ENCODE measurements around the gene EFL1.
"Not testable (repeated sequence)": the region's sequence is repeated elsewhere in the genome, so short reads cannot be mapped to it uniquely, and the experiment has no call there.

Gene EFL1

DNA sequence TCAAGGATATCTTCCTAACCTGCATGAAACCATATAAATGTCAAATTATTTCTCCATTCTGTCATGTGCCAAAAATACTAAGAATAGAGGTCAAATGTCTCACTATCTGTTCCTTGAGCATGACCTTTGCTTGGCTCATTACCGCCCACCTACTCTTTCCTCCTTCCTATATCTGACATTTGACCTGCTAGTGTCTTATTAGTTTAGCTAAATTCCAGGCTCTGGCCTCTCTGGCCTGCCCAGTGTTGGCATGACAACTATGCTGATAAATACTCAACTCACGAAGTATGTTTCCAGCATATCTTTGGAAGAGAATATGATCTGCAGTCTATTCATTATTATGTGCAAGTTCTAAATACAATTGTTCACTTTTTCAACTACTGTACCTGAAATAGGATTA lies 58.0 kb downstream of the EFL1 start:
- in situ Hi-C loops (cut with HindIII; ENCODE audit: low sequenced_read_pairs): not testable (repeated sequence)

DNA sequence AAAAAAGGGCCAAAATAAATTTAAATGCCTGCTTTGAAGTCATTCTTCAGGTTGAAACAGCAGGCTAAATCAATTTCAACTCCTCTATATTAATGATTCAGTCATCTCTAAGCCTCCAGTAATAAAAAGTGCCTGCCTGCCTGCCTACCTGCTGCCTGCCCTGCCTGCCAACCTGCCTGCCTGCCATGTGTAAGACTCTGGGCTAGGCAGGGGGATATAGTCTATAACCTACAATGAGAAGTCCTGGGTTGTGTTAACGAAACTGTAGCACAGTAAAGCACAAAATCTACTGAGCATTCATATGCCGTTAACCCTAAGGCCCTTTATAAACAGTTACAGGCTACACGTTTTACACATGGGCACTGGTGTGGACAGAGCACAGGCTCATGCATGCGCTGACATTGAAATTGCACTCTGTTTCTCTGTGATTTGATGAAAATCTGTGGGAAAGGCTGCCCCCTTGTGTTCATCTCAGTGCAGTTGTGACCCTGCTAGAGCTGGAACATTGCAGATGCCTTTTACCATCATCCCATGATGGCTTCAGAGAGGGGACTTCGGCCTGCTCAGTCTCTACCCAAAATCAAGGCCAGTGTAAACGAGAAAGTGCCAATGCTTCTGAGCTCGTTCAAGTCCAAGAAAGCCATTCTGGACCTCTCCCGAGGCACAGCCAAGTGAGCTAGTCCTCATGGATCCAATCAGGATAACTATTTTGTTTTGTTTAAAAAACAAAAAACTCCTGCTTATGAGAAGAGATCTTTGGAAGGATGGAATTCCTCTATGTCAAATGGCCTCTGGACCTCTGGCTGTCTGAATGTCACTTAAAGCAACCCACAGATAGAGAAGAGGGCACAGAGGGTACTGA lies 64.6 kb downstream of the EFL1 start:
- in situ Hi-C loops (cut with HindIII; ENCODE audit: low sequenced_read_pairs): loop anchor here (25.0 kb wide), 1 partner anchor 711 kb away; no protein-coding TSS in a partner anchor

DNA sequence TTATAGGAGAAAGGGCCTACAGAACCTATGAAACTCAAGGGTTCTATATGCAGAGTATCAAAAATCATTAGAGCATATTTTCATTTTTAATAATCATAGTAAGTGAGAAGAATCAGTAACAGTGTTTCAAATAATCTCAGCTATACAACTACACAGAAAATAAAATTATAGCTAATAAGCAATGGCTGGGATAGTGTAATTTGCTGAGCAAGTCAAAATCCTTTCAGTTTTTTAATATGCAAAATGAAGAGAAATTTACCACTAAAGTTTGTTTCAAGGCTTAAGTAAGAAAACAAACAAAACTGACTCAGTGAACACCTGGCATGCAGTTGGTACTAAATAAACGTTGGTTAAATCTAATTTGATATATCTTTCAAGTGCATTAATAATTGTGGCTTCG lies 66.2 kb downstream of the EFL1 start:
- in situ Hi-C loops (cut with HindIII; ENCODE audit: low sequenced_read_pairs): loop anchor here (25.0 kb wide), 1 partner anchor 709 kb away; no protein-coding TSS in a partner anchor

DNA sequence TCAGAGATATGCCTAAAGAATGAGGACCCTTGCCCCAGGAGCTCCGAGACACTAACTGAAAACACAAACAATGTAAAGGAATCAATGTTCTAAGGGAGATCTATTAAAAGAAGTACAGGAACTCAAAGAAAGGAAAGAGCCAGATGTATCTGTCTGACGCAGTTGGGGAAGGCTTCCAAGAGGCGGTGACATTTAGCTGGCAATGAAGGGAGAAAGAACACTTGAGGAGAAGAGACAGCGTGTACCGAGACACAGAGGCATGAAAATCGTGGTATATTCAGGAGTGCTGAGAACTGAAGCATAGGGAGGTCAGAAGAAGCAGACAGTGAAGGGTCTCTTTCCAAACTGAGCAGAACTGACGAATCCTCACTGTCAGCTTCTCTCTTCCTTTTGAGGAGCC lies 66.7 kb downstream of the EFL1 start:
- in situ Hi-C loops (cut with HindIII; ENCODE audit: low sequenced_read_pairs): loop anchor here (25.0 kb wide), 1 partner anchor 709 kb away; no protein-coding TSS in a partner anchor

DNA sequence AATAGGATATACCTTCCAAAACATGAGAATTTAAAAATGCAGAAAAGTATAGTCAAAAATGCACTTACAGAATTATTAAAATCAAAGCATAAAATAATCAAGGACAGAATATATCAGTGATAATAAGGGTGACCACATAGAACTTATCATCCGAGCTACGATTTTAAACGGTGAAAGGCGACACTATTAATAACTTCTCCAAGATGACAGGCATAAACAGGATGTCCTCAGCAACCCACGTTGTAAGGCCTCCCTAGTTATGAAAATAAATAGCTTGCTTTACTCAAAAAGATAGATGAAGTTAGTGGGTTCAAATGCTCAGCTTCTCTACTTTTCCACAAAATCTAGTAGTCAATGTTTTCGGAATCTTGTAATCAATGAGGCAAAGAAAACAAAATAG lies 68.0 kb downstream of the EFL1 start:
- in situ Hi-C loops (cut with HindIII; ENCODE audit: low sequenced_read_pairs): loop anchor here (25.0 kb wide), 1 partner anchor 707 kb away; no protein-coding TSS in a partner anchor

DNA sequence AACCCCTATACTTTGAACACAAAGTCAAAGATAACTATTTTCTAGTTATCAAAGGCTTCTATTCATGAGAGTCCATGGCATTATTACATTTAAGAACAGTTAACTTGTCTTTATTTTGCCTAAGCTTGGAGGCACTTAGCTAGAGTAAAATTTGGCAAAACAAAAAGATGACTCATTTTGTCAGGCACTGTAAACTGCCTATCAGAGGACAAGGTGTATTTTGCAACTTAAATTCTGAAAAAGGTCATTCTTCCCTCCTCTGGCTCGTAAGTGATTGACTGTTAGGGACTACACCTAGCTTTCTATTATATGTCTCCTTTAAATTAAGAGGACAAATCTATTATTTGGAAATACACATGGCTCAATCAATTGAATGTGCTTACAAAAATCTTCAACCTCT lies 69.1 kb downstream of the EFL1 start:
- in situ Hi-C loops (cut with HindIII; ENCODE audit: low sequenced_read_pairs): loop anchor here (25.0 kb wide), 1 partner anchor 706 kb away; no protein-coding TSS in a partner anchor

DNA sequence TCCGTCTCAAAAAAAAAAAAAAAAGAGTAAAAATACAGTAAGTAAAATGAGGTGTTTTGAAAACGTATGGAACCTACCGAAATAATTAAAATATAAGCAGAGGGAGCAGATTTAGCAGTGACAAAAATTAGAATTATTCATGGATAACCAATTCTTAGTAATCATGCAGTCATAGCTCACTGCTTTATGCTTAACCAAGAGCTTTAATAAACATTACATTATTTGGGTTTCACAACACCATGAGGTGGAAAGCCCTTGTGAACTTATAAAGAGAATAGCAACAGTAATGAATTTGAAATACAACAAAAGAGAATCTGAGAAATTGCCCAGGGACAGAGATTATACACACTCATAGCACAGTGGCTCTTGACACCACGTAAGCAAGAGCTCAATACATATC lies 70.1 kb downstream of the EFL1 start:
- in situ Hi-C loops (cut with HindIII; ENCODE audit: low sequenced_read_pairs): loop anchor here (25.0 kb wide), 1 partner anchor 705 kb away; no protein-coding TSS in a partner anchor

DNA sequence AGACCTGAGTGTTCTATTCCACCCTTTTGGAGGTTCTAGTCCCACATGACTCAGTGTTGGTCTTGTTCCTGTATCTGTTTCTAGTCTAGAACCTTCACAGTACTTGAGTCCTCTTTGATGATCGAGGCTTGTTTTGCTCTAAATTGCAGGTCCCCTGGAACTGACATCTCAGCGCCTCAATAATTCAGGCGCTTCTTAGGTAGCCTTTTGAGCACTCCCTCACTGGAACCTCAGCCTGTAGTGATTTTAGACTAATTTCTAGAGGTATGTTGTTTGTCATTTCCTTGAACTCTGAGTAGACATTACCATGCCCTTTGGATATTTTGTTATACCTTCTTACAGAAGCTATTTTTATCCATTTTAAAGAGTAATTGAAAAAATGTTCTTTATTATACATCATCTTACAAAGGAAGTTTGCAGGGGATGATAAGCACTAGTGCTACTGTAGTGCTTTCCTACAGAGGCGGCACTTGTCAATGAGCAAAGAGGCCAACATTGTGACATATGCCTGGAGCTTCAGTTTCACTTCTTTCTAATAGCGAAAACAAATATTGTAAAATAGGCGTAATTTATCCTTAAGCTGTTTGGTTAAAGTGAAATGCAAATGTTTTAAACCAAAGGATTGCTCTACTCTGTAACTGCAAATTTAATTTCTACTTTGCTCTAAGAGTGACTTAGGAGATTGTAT lies 75.7 kb downstream of the EFL1 start:
- in situ Hi-C loops (cut with HindIII; ENCODE audit: low sequenced_read_pairs): loop anchor here (25.0 kb wide), 1 partner anchor 700 kb away; no protein-coding TSS in a partner anchor

DNA sequence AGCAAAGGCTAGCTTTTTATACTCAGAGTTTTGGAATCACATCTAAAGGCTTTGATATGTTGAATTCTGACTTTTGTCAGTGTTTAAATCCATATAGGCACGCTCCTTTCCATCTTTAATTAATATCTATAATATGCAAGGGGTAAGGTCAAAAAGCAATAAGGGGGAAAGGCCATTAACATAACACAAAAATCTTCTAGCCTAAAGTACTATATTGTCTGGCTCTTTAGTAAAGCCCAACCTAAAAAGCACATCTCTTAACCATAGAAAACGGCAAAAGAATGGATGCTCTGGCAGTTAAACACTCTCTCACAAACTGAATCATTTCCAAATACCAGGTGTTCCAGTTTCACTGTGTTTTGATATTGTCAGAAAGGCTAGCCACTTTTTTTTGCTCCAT lies 76.4 kb downstream of the EFL1 start:
- in situ Hi-C loops (cut with HindIII; ENCODE audit: low sequenced_read_pairs): loop anchor here (25.0 kb wide), 1 partner anchor 699 kb away; no protein-coding TSS in a partner anchor

DNA sequence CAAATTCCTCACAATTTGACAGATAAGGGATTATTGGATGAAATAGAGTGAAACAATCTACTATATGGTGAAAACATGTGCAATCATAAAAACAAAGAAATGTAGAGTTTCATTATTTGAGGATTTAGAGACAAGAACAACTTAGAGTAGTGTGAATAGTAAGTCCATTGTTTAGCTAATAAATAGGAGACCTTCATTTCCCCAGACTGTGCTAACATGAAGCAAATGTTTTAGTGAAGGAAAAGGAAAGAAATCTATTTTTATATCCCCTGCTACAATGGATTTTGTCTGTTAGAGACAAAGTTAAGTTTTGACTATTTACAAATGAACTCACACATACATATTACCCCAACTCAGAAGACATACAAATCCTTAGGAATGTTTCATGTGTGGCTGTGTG lies 77.8 kb downstream of the EFL1 start:
- in situ Hi-C loops (cut with HindIII; ENCODE audit: low sequenced_read_pairs): loop anchor here (25.0 kb wide), 1 partner anchor 697 kb away; no protein-coding TSS in a partner anchor

DNA sequence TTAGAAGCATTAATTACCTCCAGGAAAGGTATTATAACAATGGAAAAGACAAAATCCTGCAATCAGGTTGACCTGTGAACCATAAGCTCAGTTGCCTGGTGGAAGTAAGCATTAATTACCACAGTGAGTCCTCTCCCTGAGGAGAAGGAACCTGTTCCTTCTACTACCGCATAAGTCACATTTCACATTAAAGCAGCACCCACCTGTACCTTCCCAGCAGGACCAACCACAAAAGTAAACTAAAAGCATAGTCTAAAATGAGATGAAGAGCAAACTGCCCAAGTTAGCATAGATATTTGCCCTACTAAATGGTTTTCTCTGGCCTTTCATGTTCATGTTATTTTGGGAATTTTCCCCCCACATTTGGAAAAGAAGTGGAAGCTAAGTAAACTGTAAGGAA lies 78.2 kb downstream of the EFL1 start:
- in situ Hi-C loops (cut with HindIII; ENCODE audit: low sequenced_read_pairs): loop anchor here (25.0 kb wide), 1 partner anchor 697 kb away; no protein-coding TSS in a partner anchor

DNA sequence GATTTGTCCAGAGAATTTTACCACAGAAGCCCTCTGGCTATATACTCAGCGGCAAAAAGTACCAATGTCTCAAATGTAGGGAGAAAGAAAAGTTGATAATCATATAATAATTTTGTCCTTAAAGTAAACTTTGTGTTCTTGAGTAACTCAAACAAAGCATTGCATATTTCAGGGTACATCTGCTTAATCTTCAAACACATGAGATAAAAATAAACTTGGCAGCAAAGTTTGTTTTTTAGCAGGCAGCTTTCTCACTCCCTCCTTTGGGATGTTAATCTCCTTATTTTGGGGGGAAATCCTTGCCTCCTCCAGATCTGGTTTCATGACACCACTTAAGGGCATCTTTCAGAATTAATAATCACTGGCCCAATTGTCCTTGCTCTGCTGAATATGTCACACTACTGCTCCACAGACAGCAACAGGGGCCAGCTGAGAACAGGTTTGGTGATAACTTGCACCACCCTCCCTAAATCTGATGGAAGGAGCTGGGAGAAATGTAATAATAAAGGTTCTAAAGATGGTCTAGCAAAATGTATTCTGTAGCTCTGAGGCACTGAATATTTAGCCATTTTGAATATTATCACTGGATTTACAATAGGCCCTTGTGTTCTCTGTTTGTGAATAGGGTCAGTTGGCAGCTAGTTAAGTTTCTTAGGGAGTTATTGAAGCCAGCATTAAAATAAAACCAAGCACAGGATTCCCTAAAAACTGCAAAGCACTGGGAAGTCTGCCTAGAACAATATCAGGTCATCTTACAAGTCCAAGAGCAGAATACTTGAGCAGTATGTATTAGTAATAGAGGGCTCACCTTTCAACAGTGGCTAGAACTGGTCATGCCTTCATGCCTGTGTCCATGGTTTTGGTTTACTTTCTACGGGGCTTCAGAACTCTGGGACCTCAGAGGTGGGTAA lies 79.2 kb downstream of the EFL1 start:
- in situ Hi-C loops (cut with HindIII; ENCODE audit: low sequenced_read_pairs): loop anchor here (25.0 kb wide), 1 partner anchor 696 kb away; no protein-coding TSS in a partner anchor

DNA sequence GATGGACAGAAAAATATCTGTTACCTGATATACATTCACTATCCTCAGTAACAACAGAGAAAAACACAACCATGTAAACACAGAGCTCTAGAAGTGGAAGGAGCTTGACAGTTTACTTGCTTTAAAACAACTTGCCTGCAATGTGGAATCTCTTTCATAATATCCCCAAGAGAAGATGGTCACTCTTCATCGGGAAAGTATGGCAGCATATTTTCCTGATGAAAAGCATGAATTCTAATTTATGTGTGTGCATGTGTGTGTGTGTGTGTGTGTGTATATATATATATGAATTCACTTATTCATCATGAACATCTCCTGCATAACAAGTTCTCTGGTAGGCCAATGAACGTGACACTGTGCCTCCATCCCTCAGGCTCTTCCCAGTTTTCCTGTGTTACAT lies 81.2 kb downstream of the EFL1 start:
- in situ Hi-C loops (cut with HindIII; ENCODE audit: low sequenced_read_pairs): loop anchor here (25.0 kb wide), 1 partner anchor 694 kb away; no protein-coding TSS in a partner anchor

DNA sequence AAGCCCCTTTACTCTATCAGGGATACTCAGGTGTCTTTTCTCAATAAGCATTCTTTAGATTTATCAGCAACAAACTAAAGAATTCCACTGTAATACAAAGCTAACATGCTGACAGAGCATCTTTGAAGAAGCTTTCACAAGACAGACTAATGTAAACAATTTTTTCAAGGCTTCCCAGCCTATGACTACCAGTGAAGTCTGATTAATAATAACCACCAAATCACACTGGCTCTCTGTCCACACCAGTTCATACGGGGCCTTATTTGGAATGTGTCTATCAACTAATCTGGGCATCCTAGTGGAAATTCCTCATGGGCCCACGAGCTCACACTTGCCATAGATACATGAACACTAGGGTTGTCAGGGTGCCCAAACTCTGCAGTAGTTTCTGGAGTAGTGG lies 84.5 kb downstream of the EFL1 start:
- in situ Hi-C loops (cut with HindIII; ENCODE audit: low sequenced_read_pairs): loop anchor here (25.0 kb wide), 1 partner anchor 691 kb away; no protein-coding TSS in a partner anchor

DNA sequence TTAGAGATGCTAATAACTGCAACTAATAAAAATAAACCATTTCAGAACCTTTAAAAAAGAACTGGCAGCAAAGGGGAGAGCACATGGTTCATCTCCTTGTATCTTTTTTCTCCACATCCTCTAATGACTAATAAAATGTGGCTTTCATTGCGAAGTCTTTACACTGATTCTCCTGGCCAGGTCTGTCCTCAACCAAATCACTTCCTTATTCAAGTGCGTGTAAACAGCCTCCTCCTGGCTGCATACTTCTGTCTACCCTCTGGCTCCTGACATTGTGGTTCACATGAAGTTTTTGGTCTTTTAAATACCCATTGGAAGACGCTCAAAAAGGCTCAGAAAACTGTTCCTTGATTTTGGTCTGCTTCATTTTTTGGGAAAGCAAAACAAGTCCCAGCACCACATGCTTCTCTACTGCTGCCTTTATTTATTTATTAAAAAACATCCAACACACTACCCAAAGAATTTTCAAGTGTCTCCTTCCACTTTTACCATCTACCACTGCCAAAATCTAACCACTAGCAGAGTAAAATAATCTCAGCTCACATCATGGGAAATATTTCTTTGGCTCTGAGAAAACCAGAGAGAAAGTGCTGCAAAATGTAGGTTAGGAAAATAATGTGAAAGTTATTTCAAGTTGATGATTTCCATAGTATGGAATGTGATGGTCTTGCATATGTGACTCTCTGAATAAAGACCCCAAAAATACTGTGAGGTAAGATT lies 85.1 kb downstream of the EFL1 start:
- in situ Hi-C loops (cut with HindIII; ENCODE audit: low sequenced_read_pairs): loop anchor here (25.0 kb wide), 1 partner anchor 690 kb away; no protein-coding TSS in a partner anchor

DNA sequence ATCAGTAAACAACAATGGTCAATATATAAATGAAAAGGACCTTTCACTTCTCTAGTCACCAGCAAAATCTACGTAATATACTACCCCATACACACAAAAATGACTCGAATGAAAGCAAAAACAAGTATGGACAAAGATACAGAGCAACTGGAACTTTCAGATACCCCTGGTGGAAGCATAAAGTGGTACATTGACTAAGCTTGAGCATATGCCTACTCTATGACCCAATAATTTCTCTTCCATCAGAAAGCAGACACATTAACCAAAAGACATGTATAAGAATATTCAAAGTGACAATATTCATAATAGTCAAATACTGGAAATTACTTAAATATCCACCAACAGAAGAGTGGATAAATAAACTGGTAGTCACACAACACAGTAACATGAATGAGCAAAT lies 86.0 kb downstream of the EFL1 start:
- in situ Hi-C loops (cut with HindIII; ENCODE audit: low sequenced_read_pairs): loop anchor here (25.0 kb wide), 1 partner anchor 689 kb away; no protein-coding TSS in a partner anchor

DNA sequence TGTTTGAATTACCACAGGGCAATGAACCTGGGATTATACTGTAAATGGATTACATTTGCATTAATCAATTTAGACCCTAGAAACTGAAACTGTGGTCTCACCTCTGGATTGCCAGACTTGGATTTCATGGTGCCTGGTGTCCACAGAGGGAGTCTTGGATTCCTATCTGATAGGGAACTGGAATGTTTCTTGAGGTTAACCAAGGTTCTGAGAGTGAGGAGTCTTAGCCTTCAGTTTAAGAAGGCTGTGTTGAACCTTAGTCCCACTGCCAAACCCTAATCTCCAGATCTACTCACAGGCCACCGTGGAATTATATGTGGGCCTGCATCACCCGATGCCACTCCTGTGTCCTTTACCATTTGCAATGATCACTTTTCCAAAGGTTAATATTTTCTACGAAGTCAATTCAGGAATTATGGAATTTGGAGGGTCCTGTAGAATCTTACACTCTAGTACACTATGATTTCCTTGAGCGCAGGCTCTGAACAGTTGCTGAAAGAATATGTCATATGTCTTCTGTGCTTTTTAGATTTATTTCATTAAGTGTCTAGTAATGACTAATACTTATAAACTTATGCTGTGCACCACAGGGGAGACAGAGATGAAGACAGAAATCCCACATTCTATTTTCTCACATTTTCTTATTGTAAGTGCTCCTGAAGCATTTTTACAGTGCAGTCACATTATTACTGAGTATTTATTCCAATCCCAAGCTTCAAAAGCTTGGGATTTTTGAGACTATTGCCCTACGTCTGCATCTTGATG lies 87.9 kb downstream of the EFL1 start:
- in situ Hi-C loops (cut with HindIII; ENCODE audit: low sequenced_read_pairs): loop anchor here (25.0 kb wide), 1 partner anchor 687 kb away; no protein-coding TSS in a partner anchor

DNA sequence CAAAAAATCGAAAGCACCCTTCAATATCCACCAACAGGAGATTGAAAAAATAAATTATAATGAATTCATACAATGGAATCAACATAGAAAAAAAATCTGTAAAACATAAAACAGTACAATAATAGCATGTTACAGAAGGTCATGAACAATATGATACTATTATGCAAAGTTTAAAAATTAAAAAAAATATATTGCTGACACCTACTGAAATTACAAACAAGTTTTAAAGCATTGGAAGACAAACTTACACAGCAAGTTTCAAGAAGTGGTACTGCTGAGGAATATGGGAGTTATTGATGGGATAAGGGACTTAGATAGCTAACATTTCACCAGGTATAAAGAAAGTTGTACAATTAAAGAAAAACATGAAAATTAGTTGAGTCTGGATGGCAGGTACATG lies 89.4 kb downstream of the EFL1 start:
- in situ Hi-C loops (cut with HindIII; ENCODE audit: low sequenced_read_pairs): no loop called here

DNA sequence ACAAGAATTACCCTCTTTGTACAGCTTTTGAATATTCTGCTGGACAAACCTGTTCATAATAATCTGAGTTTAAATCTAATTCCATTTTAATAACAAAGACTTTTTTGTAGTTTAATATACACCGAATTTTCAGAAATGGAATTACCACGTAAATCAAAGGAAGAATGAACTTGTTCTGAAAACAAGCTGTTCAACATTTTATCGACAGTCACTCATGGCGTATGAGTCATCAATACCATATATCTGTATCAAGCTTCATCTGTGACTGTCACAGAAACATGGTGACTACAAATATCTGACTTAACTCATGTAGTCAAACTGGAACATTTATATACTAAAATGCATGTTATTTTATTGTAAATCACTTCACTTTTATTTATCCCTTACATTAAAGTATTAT lies 90.0 kb downstream of the EFL1 start:
- in situ Hi-C loops (cut with HindIII; ENCODE audit: low sequenced_read_pairs): no loop called here
